ENCODE measurements around the gene CDKN2B-AS1.
A peak's percentile ranks its signal among the peaks of the same experiment; 100 is the strongest.
"Not testable (repeated sequence)": the region's sequence is repeated elsewhere in the genome, so short reads cannot be mapped to it uniquely, and the experiment has no call there.

The CDKN2B-AS1 gene

GRCh38 chr9:22043928-22044327 is 49.3 kb downstream of the CDKN2B-AS1 start:
- DNase-seq (ENCODE audit: low read depth, low spot score): no peak

- no peak for DNase-seq (ENCODE audit: low read depth, low spot score)
Observed at GRCh38 chr9:22044583-22044982, 50.0 kb downstream of the CDKN2B-AS1 start.

GRCh38 chr9:22045423-22045822 is 50.8 kb downstream of the CDKN2B-AS1 start:
- no peak for DNase-seq (ENCODE audit: low read depth, low spot score)

- DNase-seq (ENCODE audit: low read depth, low spot score): no peak
Observed at GRCh38 chr9:22046243-22046885, 51.8 kb downstream of the CDKN2B-AS1 start.

- DNase-seq (ENCODE audit: low read depth, low spot score): no peak
Observed at GRCh38 chr9:22047596-22047995, 53.0 kb downstream of the CDKN2B-AS1 start.

- no peak for DNase-seq (ENCODE audit: low read depth, low spot score)
Observed at GRCh38 chr9:22049411-22049810, 54.8 kb downstream of the CDKN2B-AS1 start.

GRCh38 chr9:22050924-22051323 is 56.3 kb downstream of the CDKN2B-AS1 start:
- no peak for DNase-seq (ENCODE audit: low read depth, low spot score)

GRCh38 chr9:22052376-22052945 is 57.9 kb downstream of the CDKN2B-AS1 start:
- DNase-seq (ENCODE audit: low read depth, low spot score): peak; percentile 11

- no peak for DNase-seq (ENCODE audit: low read depth, low spot score)
Observed at GRCh38 chr9:22053178-22053577, 58.6 kb downstream of the CDKN2B-AS1 start.

- no peak for DNase-seq (ENCODE audit: low read depth, low spot score)
Observed at GRCh38 chr9:22054076-22054475, 59.5 kb downstream of the CDKN2B-AS1 start.

- no peak for DNase-seq (ENCODE audit: low read depth, low spot score)
Observed at GRCh38 chr9:22054529-22054928, 59.9 kb downstream of the CDKN2B-AS1 start.

GRCh38 chr9:22055090-22055489 is 60.5 kb downstream of the CDKN2B-AS1 start:
- DNase-seq (ENCODE audit: low read depth, low spot score): no peak

- DNase-seq (ENCODE audit: low read depth, low spot score): no peak
Observed at GRCh38 chr9:22056402-22056801, 61.8 kb downstream of the CDKN2B-AS1 start.

GRCh38 chr9:22057972-22058371 is 63.4 kb downstream of the CDKN2B-AS1 start:
- not testable (repeated sequence) for DNase-seq (ENCODE audit: low read depth, low spot score)

GRCh38 chr9:22060831-22061383 is 66.3 kb downstream of the CDKN2B-AS1 start:
- DNase-seq (ENCODE audit: low read depth, low spot score): no peak

- no peak for DNase-seq (ENCODE audit: low read depth, low spot score)
Observed at GRCh38 chr9:22064957-22065356, 70.4 kb downstream of the CDKN2B-AS1 start.

GRCh38 chr9:22065431-22066200 is 71.0 kb downstream of the CDKN2B-AS1 start:
- DNase-seq (ENCODE audit: low read depth, low spot score): no peak

- no peak for DNase-seq (ENCODE audit: low read depth, low spot score)
Observed at GRCh38 chr9:22067196-22067595, 72.6 kb downstream of the CDKN2B-AS1 start.

GRCh38 chr9:22068369-22068768 is 73.8 kb downstream of the CDKN2B-AS1 start:
- DNase-seq (ENCODE audit: low read depth, low spot score): no peak

- DNase-seq (ENCODE audit: low read depth, low spot score): no peak
Observed at GRCh38 chr9:22073349-22073748, 78.8 kb downstream of the CDKN2B-AS1 start.

- no peak for DNase-seq (ENCODE audit: low read depth, low spot score)
Observed at GRCh38 chr9:22078081-22078480, 83.5 kb downstream of the CDKN2B-AS1 start.

- DNase-seq (ENCODE audit: low read depth, low spot score): peak; percentile 35
Observed at GRCh38 chr9:22079873-22080341, 85.3 kb downstream of the CDKN2B-AS1 start.

Measured in activated naive CD8-positive, alpha-beta T cell treated with anti-CD3 and anti-CD28 coated beads, Interleukin-2, amount 50 U/mL, for 16 hours (primary cell).